Measurements from ENCODE around the gene MYH13. TPM values are rescaled to one million over a fixed set of nuclear protein-coding genes. Genes with fewer than 3 reads are reported as not detected.

MYH13 gene
- total RNA-seq = not detected

DNA sequence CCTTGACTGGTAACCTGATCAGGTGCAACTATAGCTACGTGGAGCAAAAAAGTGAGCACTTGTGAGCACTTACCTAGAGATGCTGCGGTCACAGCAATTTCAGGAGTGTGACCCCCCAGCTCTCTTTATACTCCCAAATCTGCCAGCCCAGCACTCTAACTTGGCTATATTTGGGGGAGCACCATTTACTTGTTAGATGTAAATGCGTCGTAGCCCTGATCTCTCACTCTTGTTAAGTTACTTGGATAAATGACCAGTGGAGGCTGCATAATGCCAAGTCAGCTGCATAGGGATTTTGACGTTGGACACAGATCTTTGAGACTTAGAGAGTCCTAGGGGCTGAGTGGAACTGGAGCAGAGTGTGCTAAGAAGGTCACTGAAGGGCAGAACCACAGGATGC lies at the start of gene MYH13:
MYH13 (minus strand) TSS at position 101 of the 400 bp plus-strand sequence. CDS start 8,476 bp downstream, outside the sequence.
- no peaks in the 10 kb centered on the region for H3K9me3 ChIP-seq (ENCODE audit: low read depth, low read length)
- H3K27me3 ChIP-seq (ENCODE audit: insufficient read depth, low read length) = peaks cover 4% of the 10 kb centered on the region
- no peak within 1 kb of the TSS for H3K4me3 ChIP-seq (ENCODE audit: low read length)
- H3K4me1 ChIP-seq (ENCODE audit: insufficient read depth, low read length) = no peaks in the 10 kb centered on the region

DNA sequence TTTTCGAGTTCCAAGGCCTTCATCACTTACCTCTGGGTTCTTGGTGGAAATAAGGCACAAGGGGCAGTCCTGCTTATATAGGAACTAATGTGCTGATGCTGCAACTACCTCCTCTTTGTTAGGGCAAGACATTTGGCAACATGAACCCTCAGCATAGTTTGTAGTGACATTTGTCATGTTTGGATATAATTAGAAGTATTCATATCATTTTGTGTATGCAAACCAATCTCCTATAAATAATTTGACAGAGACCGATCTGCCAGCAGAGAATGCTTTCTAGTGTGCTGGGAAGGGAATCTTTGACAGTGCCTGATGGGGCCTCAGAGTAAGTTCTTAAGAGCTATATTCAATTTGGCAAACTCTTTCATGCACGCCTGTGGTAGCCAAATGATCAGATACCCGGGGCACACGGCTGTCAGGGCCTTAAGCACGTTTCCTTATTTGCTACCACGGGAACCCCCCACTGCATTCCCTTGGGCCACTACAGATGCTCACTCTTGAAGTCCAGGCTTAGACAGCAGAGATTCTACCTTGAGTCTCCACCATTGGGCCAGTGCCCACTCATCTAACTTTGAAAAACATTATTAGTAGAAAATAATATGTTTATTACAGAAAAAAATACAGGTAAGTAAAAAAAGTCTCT lies 49.2 kb upstream of the MYH13 start, which contains the start of gene MYH8:
MYH8 (minus strand) TSS at position 51 of the 643 bp plus-strand sequence. CDS start 1,723 bp downstream, outside the sequence.
- no peaks in the 10 kb centered on the region for H3K9me3 ChIP-seq (ENCODE audit: low read depth, low read length)
- H3K4me1 ChIP-seq (ENCODE audit: insufficient read depth, low read length) = no peaks in the 10 kb centered on the region
- H3K27me3 ChIP-seq (ENCODE audit: insufficient read depth, low read length) = no peaks in the 10 kb centered on the region
- H3K4me3 ChIP-seq (ENCODE audit: low read length) = no peak within 1 kb of the TSS

DNA sequence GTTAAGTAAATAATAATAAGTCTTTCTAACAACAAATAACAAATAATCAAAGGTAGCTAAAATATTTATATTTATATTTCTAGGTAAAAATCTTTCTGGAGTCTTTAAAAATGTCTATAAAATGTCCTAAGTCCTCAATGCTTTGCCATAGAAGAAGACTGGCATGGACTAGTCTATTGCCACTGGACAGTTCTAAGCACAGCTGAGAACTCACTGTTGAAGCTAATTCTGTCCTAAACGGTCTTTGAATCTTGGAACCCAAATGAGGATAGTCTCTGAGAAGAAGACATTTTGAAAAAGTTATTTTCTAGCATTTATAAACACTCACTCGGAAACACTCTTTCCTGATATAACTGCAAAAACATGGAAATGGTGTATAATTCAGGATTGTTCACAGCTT lies 48.4 kb upstream of the MYH13 start:
- Histone ChIP-seq H3K4me3 (ENCODE audit: low read length) (no peak overlapping the region), H3K4me1 (ENCODE audit: insufficient read depth, low read length) (no peaks in the 10 kb centered on the region), H3K9me3 (ENCODE audit: low read depth, low read length) (no peaks in the 10 kb centered on the region), H3K27me3 (ENCODE audit: insufficient read depth, low read length) (no peaks in the 10 kb centered on the region)

DNA sequence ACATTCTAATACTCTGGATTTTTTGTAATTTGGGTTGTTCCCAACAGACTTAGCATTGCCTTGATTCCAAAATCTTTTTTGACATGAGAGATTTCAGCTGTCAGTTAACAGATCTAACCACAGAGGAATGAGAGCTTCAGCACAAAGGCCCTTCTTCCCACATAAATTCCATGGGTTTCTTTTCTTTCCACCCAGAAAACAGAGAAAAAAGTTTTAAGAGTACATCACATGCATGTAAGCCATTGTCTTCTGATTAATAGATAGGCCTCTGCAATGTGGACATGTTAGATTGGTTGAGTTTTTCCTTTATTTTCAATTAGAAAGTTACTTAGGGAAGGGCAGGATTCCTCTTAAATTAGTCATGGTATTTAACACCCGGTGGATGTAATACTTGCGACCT lies 48.0 kb upstream of the MYH13 start:
- H3K27me3 ChIP-seq (ENCODE audit: insufficient read depth, low read length) = no peaks in the 10 kb centered on the region

GRCh38 chr17:10417431-10417830 lies 44.6 kb upstream of the MYH13 start:
- no peak overlapping the region for H3K4me3 ChIP-seq (ENCODE audit: low read length)
- no peaks in the 10 kb centered on the region for H3K9me3 ChIP-seq (ENCODE audit: low read depth, low read length)
- no peaks in the 10 kb centered on the region for H3K27me3 ChIP-seq (ENCODE audit: insufficient read depth, low read length)
- no peaks in the 10 kb centered on the region for H3K4me1 ChIP-seq (ENCODE audit: insufficient read depth, low read length)

More for the DNA sequence above, 48.0 kb upstream of the MYH13 start:
- Histone ChIP-seq H3K4me3 (ENCODE audit: low read length) (no peak overlapping the region), H3K9me3 (ENCODE audit: low read depth, low read length) (no peaks in the 10 kb centered on the region), H3K4me1 (ENCODE audit: insufficient read depth, low read length) (no peaks in the 10 kb centered on the region)

GRCh38 chr17:10415161-10415560 lies 42.4 kb upstream of the MYH13 start:
- Histone ChIP-seq H3K27me3 (ENCODE audit: insufficient read depth, low read length) (no peaks in the 10 kb centered on the region), H3K4me3 (ENCODE audit: low read length) (no peak overlapping the region), H3K4me1 (ENCODE audit: insufficient read depth, low read length) (no peaks in the 10 kb centered on the region), H3K9me3 (ENCODE audit: low read depth, low read length) (no peaks in the 10 kb centered on the region)

DNA sequence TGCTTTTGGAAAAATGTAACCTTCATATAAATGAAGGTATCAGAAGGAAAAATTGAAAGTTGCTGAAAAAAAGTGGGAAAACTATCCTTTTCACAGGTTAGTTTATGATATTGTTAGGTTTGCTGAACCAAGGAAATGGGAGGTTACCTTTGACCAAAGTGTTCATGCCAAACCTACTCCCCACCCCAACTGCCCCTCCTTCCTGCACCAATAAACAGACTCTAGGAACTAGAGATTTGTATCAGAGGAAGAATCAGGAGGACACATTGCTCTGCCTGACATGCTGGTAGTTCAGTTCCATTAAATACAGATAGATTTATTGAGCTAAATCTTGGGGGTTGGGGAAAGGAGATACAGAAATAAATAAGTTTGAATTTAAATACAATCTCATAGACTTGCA lies 30.8 kb upstream of the MYH13 start:
- H3K27me3 ChIP-seq (ENCODE audit: insufficient read depth, low read length) = no peaks in the 10 kb centered on the region
- H3K4me3 ChIP-seq (ENCODE audit: low read length) = no peak overlapping the region
- no peaks in the 10 kb centered on the region for H3K4me1 ChIP-seq (ENCODE audit: insufficient read depth, low read length)
- H3K9me3 ChIP-seq (ENCODE audit: low read depth, low read length) = no peaks in the 10 kb centered on the region

DNA sequence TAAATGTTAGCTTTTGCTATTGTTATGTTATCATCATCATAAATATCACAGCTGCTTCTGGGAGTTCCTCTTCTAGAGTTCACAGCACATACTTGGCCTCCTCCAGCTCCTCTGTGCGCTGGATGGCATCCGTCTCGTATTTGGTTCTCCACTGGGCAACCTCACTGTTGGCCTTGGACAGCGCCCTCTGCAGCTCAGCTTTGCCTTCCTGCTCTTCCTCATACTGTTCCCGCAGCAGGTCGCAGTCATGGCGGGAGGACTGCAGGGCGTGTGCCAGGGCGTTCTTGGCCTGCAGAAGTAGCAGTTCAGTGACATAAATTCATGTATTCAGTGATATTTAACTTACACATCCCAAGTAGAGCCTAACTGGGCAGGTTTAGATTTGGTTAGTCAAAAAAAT lies 25.5 kb upstream of the MYH13 start:
- no peaks in the 10 kb centered on the region for H3K9me3 ChIP-seq (ENCODE audit: low read depth, low read length)
- peaks cover 2% of the 10 kb centered on the region for H3K27me3 ChIP-seq (ENCODE audit: insufficient read depth, low read length)
- no peaks in the 10 kb centered on the region for H3K4me1 ChIP-seq (ENCODE audit: insufficient read depth, low read length)
- H3K4me3 ChIP-seq (ENCODE audit: low read length) = no peak overlapping the region

- no peaks in the 10 kb centered on the region for H3K4me1 ChIP-seq (ENCODE audit: insufficient read depth, low read length)
- H3K9me3 ChIP-seq (ENCODE audit: low read depth, low read length) = no peaks in the 10 kb centered on the region
- no peak overlapping the region for H3K4me3 ChIP-seq (ENCODE audit: low read length)
- H3K27me3 ChIP-seq (ENCODE audit: insufficient read depth, low read length) = peaks cover 2% of the 10 kb centered on the region
These were observed 23.8 kb upstream of the MYH13 start for GRCh38 chr17:10396524-10397163.

GRCh38 chr17:10394201-10394887 lies 21.5 kb upstream of the MYH13 start:
- no peaks in the 10 kb centered on the region for H3K4me1 ChIP-seq (ENCODE audit: insufficient read depth, low read length)
- H3K4me3 ChIP-seq (ENCODE audit: low read length) = no peak overlapping the region
- H3K27me3 ChIP-seq (ENCODE audit: insufficient read depth, low read length) = peaks cover 5% of the 10 kb centered on the region
- H3K9me3 ChIP-seq (ENCODE audit: low read depth, low read length) = no peaks in the 10 kb centered on the region

DNA sequence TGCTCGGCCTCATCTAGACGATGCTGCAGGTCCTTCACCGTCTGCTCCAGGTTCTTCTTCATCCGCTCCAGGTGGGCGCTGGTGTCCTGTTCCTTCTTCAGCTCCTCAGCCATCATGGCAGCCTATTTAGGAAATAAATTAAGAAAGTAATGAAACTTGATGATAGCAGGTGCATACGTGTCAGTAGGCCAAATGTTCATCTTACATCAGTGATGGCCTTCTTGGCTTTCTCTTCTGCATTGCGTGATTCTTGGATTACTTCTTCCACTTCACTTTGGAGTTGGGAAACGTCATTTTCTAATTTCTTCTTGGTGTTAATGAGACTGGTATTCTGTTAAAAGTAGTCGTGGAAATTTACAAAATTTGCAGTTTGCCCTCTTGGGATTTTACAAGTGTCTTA lies 20.1 kb upstream of the MYH13 start:
- H3K9me3 ChIP-seq (ENCODE audit: low read depth, low read length) = no peaks in the 10 kb centered on the region
- peaks cover 5% of the 10 kb centered on the region for H3K27me3 ChIP-seq (ENCODE audit: insufficient read depth, low read length)
- H3K4me1 ChIP-seq (ENCODE audit: insufficient read depth, low read length) = no peaks in the 10 kb centered on the region
- H3K4me3 ChIP-seq (ENCODE audit: low read length) = no peak overlapping the region

DNA sequence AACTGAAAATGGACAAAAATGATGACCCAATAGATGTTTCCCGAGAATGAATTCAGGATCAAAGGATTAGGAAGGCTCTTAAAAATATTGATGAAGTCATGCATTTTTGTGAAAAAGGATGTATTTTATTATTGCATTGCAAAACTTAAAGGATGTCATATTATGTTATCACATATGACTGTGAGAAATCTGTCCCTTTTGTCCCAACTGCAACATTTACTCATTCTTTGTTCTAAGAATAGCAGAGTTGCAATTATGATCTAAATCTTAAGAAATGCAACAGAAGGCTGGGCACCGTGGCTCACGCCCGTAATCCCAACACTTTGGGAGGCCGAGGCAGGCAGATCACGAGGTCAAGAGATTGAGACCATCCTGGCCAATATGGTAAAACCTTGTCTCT lies 13.1 kb upstream of the MYH13 start:
- Histone ChIP-seq H3K4me3 (ENCODE audit: low read length) (no peak overlapping the region), H3K9me3 (ENCODE audit: low read depth, low read length) (no peaks in the 10 kb centered on the region), H3K4me1 (ENCODE audit: insufficient read depth, low read length) (no peaks in the 10 kb centered on the region), H3K27me3 (ENCODE audit: insufficient read depth, low read length) (peaks cover 2% of the 10 kb centered on the region)

- Histone ChIP-seq H3K27me3 (ENCODE audit: insufficient read depth, low read length) (no peaks in the 10 kb centered on the region), H3K4me1 (ENCODE audit: insufficient read depth, low read length) (no peaks in the 10 kb centered on the region), H3K9me3 (ENCODE audit: low read depth, low read length) (no peaks in the 10 kb centered on the region), H3K4me3 (ENCODE audit: low read length) (no peak overlapping the region)
These were observed 11.4 kb upstream of the MYH13 start for GRCh38 chr17:10384175-10384574.

DNA sequence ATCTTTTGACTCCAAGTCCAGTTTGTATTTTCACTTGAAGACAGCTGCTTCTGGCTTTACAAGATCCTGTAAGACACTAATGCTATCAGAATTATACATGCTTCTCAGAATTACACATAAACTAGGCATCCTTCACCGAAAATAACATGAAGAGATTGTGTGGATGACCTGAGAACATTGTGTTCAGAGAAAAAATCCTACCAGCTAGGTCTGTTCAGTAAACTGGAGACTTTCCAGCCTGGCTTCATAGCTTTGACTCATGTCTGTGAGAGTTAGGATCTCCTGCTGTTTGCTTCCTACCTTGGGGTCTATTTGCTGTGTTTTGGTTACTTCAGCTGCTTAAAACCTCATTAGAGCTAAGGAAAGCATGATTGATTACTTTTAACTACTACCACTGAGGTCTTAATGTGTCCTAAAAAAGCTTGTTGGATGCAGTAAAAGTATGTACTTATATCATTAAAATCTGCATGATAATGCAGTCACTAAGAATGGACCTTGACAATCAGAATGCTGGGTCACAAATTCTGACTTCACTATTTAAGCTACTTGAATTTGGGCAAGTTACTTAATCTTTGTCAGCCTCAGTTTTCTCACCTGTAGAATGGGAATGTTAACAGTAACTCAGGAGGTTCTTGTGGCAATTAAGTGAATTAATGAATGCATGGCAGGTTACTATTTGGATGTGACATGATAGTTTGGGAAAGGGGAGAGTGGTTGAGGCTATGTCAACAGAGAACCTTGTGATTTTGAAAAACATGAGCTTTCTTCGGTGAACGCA lies 8.0 kb upstream of the MYH13 start:
- no peaks in the 10 kb centered on the region for H3K9me3 ChIP-seq (ENCODE audit: low read depth, low read length)
- no peaks in the 10 kb centered on the region for H3K4me1 ChIP-seq (ENCODE audit: insufficient read depth, low read length)
- H3K27me3 ChIP-seq (ENCODE audit: insufficient read depth, low read length) = peaks cover 2% of the 10 kb centered on the region
- no peak overlapping the region for H3K4me3 ChIP-seq (ENCODE audit: low read length)

Data from mononuclear cell (primary cell).